ENCODE measurements around the gene WFDC1.

DNA sequence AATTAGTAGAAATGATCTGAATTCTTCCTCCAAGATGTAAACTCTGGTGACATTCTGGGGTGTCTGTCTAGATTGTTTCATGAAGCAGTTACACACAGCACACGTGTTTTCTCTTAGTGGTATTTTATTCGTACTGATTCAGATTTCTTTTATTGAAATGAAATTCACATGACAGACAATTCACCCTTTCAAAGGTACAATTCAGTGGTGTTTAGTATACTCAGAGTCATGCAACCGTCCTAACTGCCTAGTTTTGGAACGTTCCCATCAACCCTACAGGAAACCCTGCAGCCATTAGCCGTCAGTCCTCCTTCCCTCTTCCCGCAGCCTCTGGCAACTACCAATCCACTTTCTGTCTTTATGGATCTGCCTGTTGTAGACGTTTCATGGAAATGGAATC, 8.8 kb downstream of the WFDC1 start:
- TF ChIP-seq, protein P1, sequence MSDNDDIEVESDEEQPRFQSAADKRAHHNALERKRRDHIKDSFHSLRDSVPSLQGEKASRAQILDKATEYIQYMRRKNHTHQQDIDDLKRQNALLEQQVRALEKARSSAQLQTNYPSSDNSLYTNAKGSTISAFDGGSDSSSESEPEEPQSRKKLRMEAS (IDR thresholded peaks at IDR 0.05; ENCODE audit: low read depth, low read length), result no peak
- TF ChIP-seq, protein P2, sequence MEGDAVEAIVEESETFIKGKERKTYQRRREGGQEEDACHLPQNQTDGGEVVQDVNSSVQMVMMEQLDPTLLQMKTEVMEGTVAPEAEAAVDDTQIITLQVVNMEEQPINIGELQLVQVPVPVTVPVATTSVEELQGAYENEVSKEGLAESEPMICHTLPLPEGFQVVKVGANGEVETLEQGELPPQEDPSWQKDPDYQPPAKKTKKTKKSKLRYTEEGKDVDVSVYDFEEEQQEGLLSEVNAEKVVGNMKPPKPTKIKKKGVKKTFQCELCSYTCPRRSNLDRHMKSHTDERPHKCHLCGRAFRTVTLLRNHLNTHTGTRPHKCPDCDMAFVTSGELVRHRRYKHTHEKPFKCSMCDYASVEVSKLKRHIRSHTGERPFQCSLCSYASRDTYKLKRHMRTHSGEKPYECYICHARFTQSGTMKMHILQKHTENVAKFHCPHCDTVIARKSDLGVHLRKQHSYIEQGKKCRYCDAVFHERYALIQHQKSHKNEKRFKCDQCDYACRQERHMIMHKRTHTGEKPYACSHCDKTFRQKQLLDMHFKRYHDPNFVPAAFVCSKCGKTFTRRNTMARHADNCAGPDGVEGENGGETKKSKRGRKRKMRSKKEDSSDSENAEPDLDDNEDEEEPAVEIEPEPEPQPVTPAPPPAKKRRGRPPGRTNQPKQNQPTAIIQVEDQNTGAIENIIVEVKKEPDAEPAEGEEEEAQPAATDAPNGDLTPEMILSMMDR (IDR thresholded peaks at IDR 0.05; ENCODE audit: low read depth, low read length), result no peak
- TF ChIP-seq MYC (IDR thresholded peaks at IDR 0.05; ENCODE audit: low read depth, low read length) (no peak), POLR2A (IDR thresholded peaks at IDR 0.05; ENCODE audit: extremely low read depth, insufficient read length) (no peak)

All from NB4 (cell line).